Fibroblast of lung (primary cell): Measurements from ENCODE around the gene MAML3. TPM values are rescaled to one million over a fixed set of nuclear protein-coding genes. Genes with fewer than 3 reads are reported as not detected.

ENCODE experiments used
- DNase-seq, 2 donors: peaks; one replicate each; pipeline versions ENCODE4 v3.0.0 to v3.0.0-alpha.2; 2010; ENCODE audit warnings: low read depth in 2 of 2
- H2AFZ ChIP-seq: 2 replicates; pipeline ENCODE4 v1.5.1; 2012; ENCODE audit warnings: low read length, control low read depth, inconsistent platforms
- H3K27ac ChIP-seq: 2 replicates; pipeline ENCODE4 v1.5.1; 2011; ENCODE audit warnings: low read length, control low read depth; ENCODE audit not compliant: insufficient read depth
- H3K27me3 ChIP-seq: 2 replicates; pipeline ENCODE4 v1.5.1; 2011; ENCODE audit warnings: mild to moderate bottlenecking, low read length; ENCODE audit not compliant: control insufficient read depth, insufficient read depth
- H3K36me3 ChIP-seq: 2 replicates; pipeline ENCODE4 v1.5.1; 2011; ENCODE audit warnings: low read length; ENCODE audit not compliant: control insufficient read depth, insufficient read depth
- H3K4me1 ChIP-seq: 2 replicates; pipeline ENCODE4 v1.5.1; 2011; ENCODE audit warnings: low read length; ENCODE audit not compliant: control insufficient read depth, insufficient read depth; ENCODE audit errors: extremely low read depth
- H3K4me2 ChIP-seq: 2 replicates; pipeline ENCODE4 v1.5.1; 2011; ENCODE audit warnings: low read length, control low read depth; ENCODE audit not compliant: insufficient read depth; ENCODE audit errors: extremely low read depth
- H3K4me3 ChIP-seq, 4 experiments: fragments of 200-600 bp in 1 of 4; sonication (generic) in 1 of 4; replicated peaks in 1 of 4; 2 replicates each; pipeline ENCODE4 v1.5.1; 2011 to 2016; ENCODE audit warnings: low read length in 4 of 4, low read depth in 3 of 4, mild to moderate bottlenecking in 3 of 4, control low read depth in 2 of 4, inconsistent platforms in 1 of 4, mixed read lengths in 1 of 4; ENCODE audit not compliant: insufficient read depth in 1 of 4; ENCODE audit errors: control extremely low read depth in 1 of 4
- H3K79me2 ChIP-seq: 2 replicates; pipeline ENCODE4 v1.5.1; 2012; ENCODE audit warnings: mild to moderate bottlenecking, low read length, inconsistent platforms; ENCODE audit not compliant: control insufficient read depth, insufficient read depth
- H3K9ac ChIP-seq: 2 replicates; pipeline ENCODE4 v1.5.1; 2011; ENCODE audit warnings: mild to moderate bottlenecking, low read length, control low read depth; ENCODE audit not compliant: insufficient read depth
- H3K9me3 ChIP-seq: 2 replicates; pipeline ENCODE4 v1.5.1; 2012; ENCODE audit warnings: low read depth, low read length; ENCODE audit not compliant: control insufficient read depth, insufficient read depth
- H4K20me1 ChIP-seq: 2 replicates; pipeline ENCODE4 v1.5.1; 2011; ENCODE audit warnings: low read length; ENCODE audit not compliant: control insufficient read depth, insufficient read depth; ENCODE audit errors: extremely low read depth
- CTCF ChIP-seq, 2 donors: IDR thresholded peaks in 1 of 2; conservative IDR thresholded peaks in 1 of 2; 1 replicate in 1 of 2; 2 replicates in 1 of 2; pipeline ENCODE4 v1.5.1; 2011 to 2012; ENCODE audit warnings: low read length in 2 of 2, control low read depth in 1 of 2, inconsistent platforms in 1 of 2, low read depth in 1 of 2, mild to moderate bottlenecking in 1 of 2
- EZH2 ChIP-seq: IDR thresholded peaks from 2 replicates; pipeline ENCODE4 v1.5.1; 2012; ENCODE audit warnings: low read length, control low read depth, mild to moderate bottlenecking; ENCODE audit errors: missing control alignments
- polyA plus RNA-seq, 2 donors: library from polyadenylated mRNA; depleted of rRNA in 1 of 2; stranded (reverse) in 1 of 2; unstranded in 1 of 2; fragments of >200 nt; gene quantifications; 2 replicates each; pipeline ENCODE4 v1.2.1, GENCODE V29; 2011 to 2012; ENCODE audit warnings: missing spikeins in 1 of 2
- total RNA-seq: library from RNA; depleted of rRNA; stranded (reverse); fragments of >200 nt; gene quantifications from 2 replicates; pipeline ENCODE4 v1.2.1, GENCODE V29; 2014

MAML3 gene
- total and polyA plus RNA-seq, 2 donors (not counting 1 experiment from before 2014, with no cell fraction given) = 2.0 to 2.8 TPM

GRCh38 chr4:140122891-140123290 lies 31.1 kb downstream of the MAML3 start:
- Histone ChIP-seq H3K9me3 (no peaks in the 10 kb centered on the region), H3K4me2 (no peak overlapping the region), H3K4me1 (no peaks in the 10 kb centered on the region), H3K9ac (no peak overlapping the region), H3K27ac (no peak overlapping the region), H3K4me3 (no peak overlapping the region), H3K36me3 (no peaks in the 10 kb centered on the region), H2AFZ (no peak overlapping the region), H4K20me1 (no peaks in the 10 kb centered on the region), H3K79me2 (no peaks in the 10 kb centered on the region), H3K27me3 (no peaks in the 10 kb centered on the region)
- TF ChIP-seq CTCF (conservative IDR thresholded peaks at IDR 0.05 in 1 of 2, IDR thresholded peaks at IDR 0.05 in 1 of 2; ENCODE audit: low read depth in 1 of 2, low read length in 2 of 2) = no peak
- no peak for TF ChIP-seq EZH2
- DNase-seq = no peak

- no peak overlapping the region for H3K9ac ChIP-seq
- H3K4me2 ChIP-seq = no peak overlapping the region
- no peaks in the 10 kb centered on the region for H3K27me3 ChIP-seq
- H3K27ac ChIP-seq = no peak overlapping the region
- no peaks in the 10 kb centered on the region for H3K36me3 ChIP-seq
- TF ChIP-seq CTCF (conservative IDR thresholded peaks at IDR 0.05 in 1 of 2, IDR thresholded peaks at IDR 0.05 in 1 of 2; ENCODE audit: low read depth in 1 of 2, low read length in 2 of 2) = no peak
- TF ChIP-seq EZH2 = no peak
- DNase-seq = no peak
- H3K79me2 ChIP-seq = no peaks in the 10 kb centered on the region
- H3K4me1 ChIP-seq = peaks cover 2% of the 10 kb centered on the region
- no peak overlapping the region for H3K4me3 ChIP-seq
- H2AFZ ChIP-seq = no peak overlapping the region
- H4K20me1 ChIP-seq = no peaks in the 10 kb centered on the region
- no peaks in the 10 kb centered on the region for H3K9me3 ChIP-seq
Measured at GRCh38 chr4:140121646-140122045, 32.3 kb downstream of the MAML3 start.

GRCh38 chr4:140118931-140119640 lies 34.9 kb downstream of the MAML3 start:
- H3K4me3 ChIP-seq = no peak overlapping the region
- DNase-seq = no peak
- no peak overlapping the region for H2AFZ ChIP-seq
- no peak overlapping the region for H3K27ac ChIP-seq
- peaks cover 5% of the 10 kb centered on the region for H3K4me1 ChIP-seq
- no peak overlapping the region for H3K9ac ChIP-seq
- H3K27me3 ChIP-seq = no peaks in the 10 kb centered on the region
- no peak overlapping the region for H3K4me2 ChIP-seq
- TF ChIP-seq EZH2 (no peak), CTCF (conservative IDR thresholded peaks at IDR 0.05 in 1 of 2, IDR thresholded peaks at IDR 0.05 in 1 of 2; ENCODE audit: low read depth in 1 of 2, low read length in 2 of 2) (no peak)
- no peaks in the 10 kb centered on the region for H3K79me2 ChIP-seq
- H3K36me3 ChIP-seq = no peaks in the 10 kb centered on the region
- no peaks in the 10 kb centered on the region for H4K20me1 ChIP-seq
- H3K9me3 ChIP-seq = no peaks in the 10 kb centered on the region
